Neural cell (in vitro differentiated cells): ENCODE data around the gene LRIG2.

Experiments used
- CTCF ChIP-seq: fragments of 450-650 bp; IDR thresholded peaks from 2 replicates; pipeline ENCODE4 v1.5.1; 2014; ENCODE audit warnings: antibody characterized with exemption, mild to moderate bottlenecking, moderate library complexity; ENCODE audit not compliant: poor library complexity, severe bottlenecking
- EP300 ChIP-seq: fragments of 450-650 bp; conservative IDR thresholded peaks from 2 replicates; pipeline ENCODE4 v1.6.1; 2014; ENCODE audit warnings: antibody characterized with exemption, mild to moderate bottlenecking, moderate library complexity; ENCODE audit not compliant: poor library complexity, severe bottlenecking
- EZH2 ChIP-seq: fragments of 200-600, 300-800 bp; shearing (Covaris generic), sonication (generic); IDR thresholded peaks from 2 replicates; pipeline ENCODE4 v1.6.1; 2014; ENCODE audit warnings: antibody characterized with exemption, low read length, borderline replicate concordance, mild to moderate bottlenecking; ENCODE audit not compliant: insufficient read depth, poor library complexity, severe bottlenecking
- POLR2AphosphoS5 ChIP-seq: IDR thresholded peaks from 2 replicates; pipeline ENCODE4 v1.6.1; 2012
- RAD21 ChIP-seq: fragments of 450-650 bp; conservative IDR thresholded peaks from 2 replicates; pipeline ENCODE4 v1.6.1; 2014; ENCODE audit warnings: antibody characterized with exemption, mild to moderate bottlenecking, moderate library complexity
- REST ChIP-seq: IDR thresholded peaks from 2 replicates; pipeline ENCODE4 v1.6.1; 2012; ENCODE audit warnings: borderline replicate concordance
- SMC3 ChIP-seq: fragments of 450-650 bp; conservative IDR thresholded peaks from 2 replicates; pipeline ENCODE4 v1.6.1; 2014; ENCODE audit warnings: antibody characterized with exemption, mild to moderate bottlenecking, moderate library complexity; ENCODE audit not compliant: poor library complexity
- TAF1 ChIP-seq: IDR thresholded peaks from 2 replicates; pipeline ENCODE4 v1.6.1; 2012; ENCODE audit warnings: low read depth

DNA sequence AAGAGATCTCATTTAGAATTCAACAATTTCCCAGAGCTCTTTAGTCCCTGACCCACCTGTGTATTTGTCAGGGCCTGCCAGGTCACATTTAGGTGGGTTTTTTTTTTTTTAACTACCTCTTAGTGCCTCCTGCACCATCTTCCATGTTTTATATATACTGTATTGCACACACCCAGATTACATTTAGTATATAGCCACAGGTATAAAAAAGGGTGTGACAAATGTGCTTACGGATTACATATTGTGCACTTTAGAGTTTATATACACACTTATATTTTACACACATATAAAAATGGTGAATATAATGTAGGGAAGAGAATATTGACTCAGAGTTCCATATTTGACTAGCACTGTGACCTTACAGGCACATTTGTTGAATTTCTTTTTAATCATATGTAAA lies 17.4 kb upstream of the LRIG2 start:
- no peak for TF ChIP-seq CTCF
- no peak for TF ChIP-seq EZH2
- no peak for TF ChIP-seq POLR2AphosphoS5
- no peak for TF ChIP-seq TAF1
- TF ChIP-seq RAD21: no peak
- TF ChIP-seq EP300: no peak
- TF ChIP-seq REST: no peak
- no peak for TF ChIP-seq SMC3
